WI38 (cell line): ENCODE measurements around the gene TRAF2.

Source experiments
- H3K4me3 ChIP-seq: 2 replicates; pipeline ENCODE4 v1.5.1; 2011; ENCODE audit warnings: low read depth, mild to moderate bottlenecking, control low read depth, low read length
- CTCF ChIP-seq: IDR thresholded peaks from 2 replicates; pipeline ENCODE4 v1.5.1; 2012; ENCODE audit warnings: low read depth, mild to moderate bottlenecking, control low read depth, low read length

The TRAF2 gene

GRCh38 chr9:136972335-136972734 is 86.0 kb downstream of the TRAF2 start:
- TF ChIP-seq CTCF: no peak
- H3K4me3 ChIP-seq: no peak overlapping the region

- H3K4me3 ChIP-seq: no peak overlapping the region
- TF ChIP-seq CTCF: no peak
These were observed 86.4 kb downstream of the TRAF2 start for GRCh38 chr9:136972743-136973142.

- H3K4me3 ChIP-seq: no peak overlapping the region
- no peak for TF ChIP-seq CTCF
These were observed 87.6 kb downstream of the TRAF2 start for GRCh38 chr9:136973618-136974617.

- H3K4me3 ChIP-seq: no peak overlapping the region
- TF ChIP-seq CTCF: no peak
These were observed 88.7 kb downstream of the TRAF2 start for GRCh38 chr9:136974817-136975535.

DNA sequence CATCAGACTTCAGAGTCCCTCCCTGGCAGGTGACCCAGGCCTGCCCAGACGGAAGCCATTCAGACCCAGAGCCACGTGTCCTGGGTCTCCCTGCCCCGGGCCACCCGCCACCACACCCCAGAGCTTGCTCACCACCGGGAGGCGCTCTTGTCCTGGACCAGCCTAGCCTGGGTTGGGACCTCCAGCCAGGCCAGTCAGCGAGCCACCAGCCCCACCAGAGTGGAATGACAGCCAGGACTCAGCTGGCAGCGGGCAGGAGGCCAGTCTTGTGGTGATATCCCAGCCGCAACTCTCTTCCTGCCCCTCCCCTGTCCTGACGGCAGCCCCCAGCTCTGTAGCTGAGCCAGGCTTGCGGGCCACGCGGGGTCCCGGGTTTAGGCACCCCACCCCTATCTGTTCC is 89.3 kb downstream of the TRAF2 start:
- H3K4me3 ChIP-seq: no peak overlapping the region
- TF ChIP-seq CTCF: no peak
